Transverse colon (tissue), 4 donors: ENCODE measurements around the gene SMIM22. TPM values are rescaled to one million over a fixed set of nuclear protein-coding genes. Genes with fewer than 3 reads are reported as not detected.
A peak's percentile ranks its signal among the peaks of the same experiment; 100 is the strongest.

Experiments
- DNase-seq: peaks from one replicate; pipeline ENCODE4 v3.0.0-alpha.2; 2019
- H3K27ac ChIP-seq, 4 donors: fragments of 200-600 bp; sonication (generic); 2 replicates each; pipeline ENCODE4 v1.5.1; 2016 to 2018; ENCODE audit warnings: inconsistent platforms in 4 of 4
- H3K27me3 ChIP-seq: fragments of 200-600 bp; sonication (generic); 2 replicates; pipeline ENCODE4 v1.5.1; 2017; ENCODE audit warnings: inconsistent platforms
- H3K36me3 ChIP-seq, 4 donors: fragments of 200-600 bp; sonication (generic); 2 replicates each; pipeline ENCODE4 v1.5.1; 2017 to 2019; ENCODE audit warnings: inconsistent platforms in 4 of 4
- H3K4me1 ChIP-seq, 4 donors: fragments of 200-600 bp; sonication (generic); 2 replicates each; pipeline ENCODE4 v1.5.1; 2017 to 2020; ENCODE audit warnings: inconsistent platforms in 4 of 4
- H3K4me3 ChIP-seq, 4 donors: fragments of 200-600 bp; sonication (generic); 1 replicate in 1 of 4; 2 replicates in 3 of 4; pipeline versions ENCODE4 v1.5.1 to v1.6.1; 2017 to 2019; ENCODE audit warnings: inconsistent platforms in 4 of 4
- H3K9me3 ChIP-seq, 2 donors: fragments of 200-600 bp; sonication (generic); 2 replicates each; pipeline ENCODE4 v1.5.1; 2017 to 2019; ENCODE audit warnings: inconsistent platforms in 2 of 2
- CTCF ChIP-seq, 5 experiments: fragments of 200-600 bp in 3 of 5; fragments of 450-650 bp in 2 of 5; sonication (generic) in 3 of 5; IDR thresholded peaks; 1 replicate in 2 of 5; 2 replicates in 3 of 5; pipeline ENCODE4 v1.5.1; 2016 to 2017; ENCODE audit warnings: antibody characterized with exemption in 5 of 5, inconsistent platforms in 3 of 5, mild to moderate bottlenecking in 2 of 5, moderate library complexity in 1 of 5
- EP300 ChIP-seq: sonication (generic); formaldehyde crosslinking; IDR thresholded peaks from one replicate; pipeline ENCODE4 v1.6.1; 2017; ENCODE audit warnings: antibody characterized with exemption, low read depth
- POLR2A ChIP-seq: fragments of 450-650 bp; IDR thresholded peaks from one replicate; pipeline ENCODE4 v1.6.1; 2016; ENCODE audit warnings: antibody characterized with exemption, mild to moderate bottlenecking, moderate library complexity
- POLR2AphosphoS5 ChIP-seq, 3 donors: sonication (generic); formaldehyde crosslinking; IDR thresholded peaks; one replicate each; pipeline ENCODE4 v1.6.1; 2016; ENCODE audit warnings: antibody characterized with exemption in 3 of 3
- WGBS, 2 donors: methylation state at CpG; one replicate each; pipeline ENCODE4 v1.1.5; 2018; ENCODE audit warnings: low coverage in 1 of 2; 5-methylcytosine and 5-hydroxymethylcytosine counted together
- in situ Hi-C, 4 donors: fragments of 200-750 bp; cut with MboI; loops; one replicate each; pipeline versions ENCODE4 v1.15.0 to v1.15.1; 2017; ENCODE audit warnings: low sequenced_read_pairs in 3 of 4, low pct_ligation_motif_present in 1 of 4, low pct_unique_long_range_greater_than_20kb in 1 of 4
- intact Hi-C: fragments of 100-400 bp; cut with DNase I; formaldehyde crosslinking; loops from one replicate; pipeline ENCODE4 v1.15.1; 2023; ENCODE audit warnings: low total_unique reads
- total RNA-seq, 4 donors: library from RNA; depleted of rRNA; stranded (reverse); fragments of >200 nt; gene quantifications; one replicate each; pipeline ENCODE4 v1.1.0, GENCODE V29; 2016

Gene SMIM22
- total RNA-seq, 4 donors from 2014 or later = 88.0 to 450 (median 252) TPM

- intact Hi-C loops (no loop called here), in situ Hi-C loops (no loop called here)
- peak; percentile 15 for TF ChIP-seq POLR2A
- TF ChIP-seq CTCF (IDR thresholded peaks at IDR 0.05) = no peak
- peak in 1 of 3 donors; percentile 5 for TF ChIP-seq POLR2AphosphoS5 (IDR thresholded peaks at IDR 0.05)
- Histone ChIP-seq H3K4me1 (peaks cover 4 to 21% (median 15%) of the 10 kb centered on the region in 4 donors), H3K27me3 (no peaks in the 10 kb centered on the region), H3K36me3 (no peaks in the 10 kb centered on the region), H3K9me3 (no peaks in the 10 kb centered on the region), H3K4me3 (peak overlapping the region; percentile 17 to 64 (median 44)), H3K27ac (peak overlapping the region; percentile 76 to 87 (median 86))
- WGBS, 2 donors = 70% methylated on average over 30 of the region's 30 CpGs; no CpG with 5 or more reads in 1 of the 2 donors
- peak; percentile 44 for DNase-seq
Observed at GRCh38 chr16:4795828-4796572, 831 bp downstream of the SMIM22 start.

GRCh38 chr16:4796982-4797804 is 2.0 kb downstream of the SMIM22 start:
- H3K4me1 ChIP-seq = peaks cover 11 to 31% (median 24%) of the 10 kb centered on the region in 4 donors
- H3K27me3 ChIP-seq = no peaks in the 10 kb centered on the region
- H3K9me3 ChIP-seq = no peaks in the 10 kb centered on the region
- TF ChIP-seq EP300 (no peak), CTCF (IDR thresholded peaks at IDR 0.05) (no peak), POLR2A (no peak), POLR2AphosphoS5 (IDR thresholded peaks at IDR 0.05) (no peak)
- DNase-seq = peak; percentile 55
- no peaks in the 10 kb centered on the region for H3K36me3 ChIP-seq
- H3K27ac ChIP-seq = peak overlapping the region; percentile 76 to 87 (median 86)
- H3K4me3 ChIP-seq = peak overlapping the region in 1 of 4 donors; percentile 64
- in situ Hi-C loops (no loop called here), intact Hi-C loops (no loop called here)
- WGBS, 2 donors = 86% methylated on average over 21 of the region's 21 CpGs; no CpG with 5 or more reads in 1 of the 2 donors

GRCh38 chr16:4797805-4798252 is 2.7 kb downstream of the SMIM22 start:
- H3K27ac ChIP-seq = no peak overlapping the region
- H3K4me1 ChIP-seq = peaks cover 11 to 31% (median 24%) of the 10 kb centered on the region in 4 donors
- no peaks in the 10 kb centered on the region for H3K9me3 ChIP-seq
- H3K4me3 ChIP-seq = no peak overlapping the region
- TF ChIP-seq CTCF (IDR thresholded peaks at IDR 0.05) = no peak
- no peak for TF ChIP-seq EP300
- no peak for TF ChIP-seq POLR2AphosphoS5 (IDR thresholded peaks at IDR 0.05)
- no peak for TF ChIP-seq POLR2A
- no peaks in the 10 kb centered on the region for H3K36me3 ChIP-seq
- no peak for DNase-seq
- H3K27me3 ChIP-seq = no peaks in the 10 kb centered on the region
- WGBS, 2 donors = 93% methylated on average over 20 of the region's 22 CpGs; no CpG with 5 or more reads in 1 of the 2 donors
- in situ Hi-C loops (no loop called here), intact Hi-C loops (no loop called here)

- intact Hi-C loops = no loop called here
- H3K27ac ChIP-seq = no peak overlapping the region
- no peaks in the 10 kb centered on the region for H3K9me3 ChIP-seq
- TF ChIP-seq EP300 (no peak), CTCF (IDR thresholded peaks at IDR 0.05) (no peak), POLR2AphosphoS5 (IDR thresholded peaks at IDR 0.05) (no peak), POLR2A (no peak)
- 86% methylated on average over 12 of the region's 16 CpGs; no CpG with 5 or more reads in 1 of the 2 donors for WGBS, 2 donors
- no peak for DNase-seq
- H3K4me1 ChIP-seq = peaks cover 11 to 36% (median 28%) of the 10 kb centered on the region in 4 donors
- no peaks in the 10 kb centered on the region for H3K27me3 ChIP-seq
- no peaks in the 10 kb centered on the region for H3K36me3 ChIP-seq
- no peak overlapping the region for H3K4me3 ChIP-seq
- in situ Hi-C loops = no loop called here
Observed at GRCh38 chr16:4798456-4798855, 3.3 kb downstream of the SMIM22 start.
